Epithelial cell of prostate (primary cell): ENCODE results near the gene FHIP1A.

Experiments
- DNase-seq: peaks from one replicate; pipeline ENCODE4 v3.0.0-alpha.2; 2011; ENCODE audit warnings: low read depth, low spot score
- H3K27ac ChIP-seq: fragments of 450-650 bp; 2 replicates; pipeline ENCODE4 v1.5.1; 2017; ENCODE audit warnings: mild to moderate bottlenecking

Gene FHIP1A

DNA sequence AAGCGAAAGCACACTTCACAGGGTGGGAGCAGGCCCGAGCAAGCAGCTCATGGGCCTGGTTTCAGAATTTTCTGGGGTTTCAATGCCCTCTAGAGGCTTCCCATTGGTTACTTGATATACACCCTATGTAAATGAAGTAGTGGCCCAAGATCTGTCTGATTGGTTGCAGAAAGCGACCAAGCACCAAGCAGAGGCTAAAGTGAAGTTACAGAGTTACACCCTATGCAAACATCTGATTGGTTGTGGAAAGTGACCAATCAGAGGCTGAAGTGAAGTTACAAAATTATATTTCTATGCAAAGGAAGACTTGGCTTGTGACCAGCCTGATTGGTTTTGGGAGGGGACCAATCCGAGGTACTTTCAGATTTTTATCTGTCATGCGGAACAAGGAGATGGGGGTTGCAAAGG lies 8.2 kb downstream of the FHIP1A start:
- DNase-seq = peak; percentile 96
- peak overlapping the region; percentile 88 for H3K27ac ChIP-seq

DNA sequence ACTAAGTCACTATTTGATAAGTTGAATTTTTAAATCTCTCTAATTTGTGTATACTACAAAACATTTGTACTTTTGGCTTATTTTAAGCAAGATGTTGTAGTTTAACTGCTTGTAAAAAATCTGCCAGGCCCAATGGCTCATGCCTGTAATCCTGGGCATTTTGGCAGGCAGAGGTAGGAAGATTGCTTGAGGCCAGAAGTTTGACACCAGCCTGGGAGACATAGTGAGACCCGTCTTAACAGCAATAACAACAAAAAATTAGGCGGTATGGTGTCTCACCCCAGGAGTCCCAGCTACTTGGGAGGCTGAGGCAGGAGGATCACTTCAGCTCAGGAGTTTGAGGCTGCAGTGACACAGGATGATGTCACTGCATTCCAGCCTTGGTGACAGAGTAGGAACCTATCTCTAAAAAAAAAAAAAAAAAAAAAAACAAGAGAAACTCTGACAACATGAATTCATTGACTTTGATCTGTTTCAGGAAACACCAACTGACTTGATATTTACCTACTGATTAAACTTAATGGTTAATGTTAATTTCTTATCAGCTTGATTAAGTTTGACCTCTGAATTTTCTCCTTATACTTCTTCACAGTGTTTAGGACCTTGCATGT lies 8.9 kb downstream of the FHIP1A start:
- no peak for DNase-seq
- peak overlapping the region; percentile 88 for H3K27ac ChIP-seq

DNA sequence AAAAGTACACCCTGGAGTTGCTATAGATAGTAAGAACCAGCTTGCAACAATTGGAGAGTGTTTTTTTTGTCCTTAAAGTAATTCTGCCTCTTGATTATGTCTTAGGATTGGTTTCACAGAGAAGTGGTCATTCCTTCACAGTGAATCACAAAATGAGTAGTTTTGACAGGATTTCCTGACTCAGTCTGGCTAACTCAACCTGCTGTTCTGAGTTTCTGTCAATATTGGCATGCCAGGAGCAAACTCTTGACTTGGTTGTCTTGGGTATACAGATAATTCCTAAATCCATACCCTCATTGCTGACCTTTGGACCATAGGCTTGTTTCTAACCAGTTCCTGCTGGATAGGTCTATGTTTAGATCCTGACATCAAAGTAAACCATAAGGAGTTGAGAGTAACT lies 9.4 kb downstream of the FHIP1A start:
- peak; percentile 78 for DNase-seq
- H3K27ac ChIP-seq = peak overlapping the region; percentile 88

DNA sequence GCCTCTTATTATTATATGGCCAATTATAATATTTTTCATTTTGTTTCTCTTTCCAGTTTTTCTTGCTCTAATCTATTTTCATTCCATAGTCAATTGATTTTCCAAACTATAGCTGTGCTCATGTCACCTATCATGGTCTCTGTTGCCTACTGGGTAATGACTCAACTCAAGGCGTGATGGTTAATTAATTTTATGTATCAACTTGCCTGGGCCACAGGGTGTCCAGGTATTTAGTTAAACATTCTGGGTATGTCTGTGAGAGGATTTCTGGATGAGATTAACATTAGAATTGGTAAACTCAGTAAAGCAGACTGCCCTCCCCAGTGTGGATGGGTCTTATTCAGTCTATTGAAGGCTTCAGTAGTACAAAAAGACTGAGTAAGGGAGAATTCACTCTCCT lies 9.9 kb downstream of the FHIP1A start:
- DNase-seq = no peak
- peak overlapping the region; percentile 88 for H3K27ac ChIP-seq

DNA sequence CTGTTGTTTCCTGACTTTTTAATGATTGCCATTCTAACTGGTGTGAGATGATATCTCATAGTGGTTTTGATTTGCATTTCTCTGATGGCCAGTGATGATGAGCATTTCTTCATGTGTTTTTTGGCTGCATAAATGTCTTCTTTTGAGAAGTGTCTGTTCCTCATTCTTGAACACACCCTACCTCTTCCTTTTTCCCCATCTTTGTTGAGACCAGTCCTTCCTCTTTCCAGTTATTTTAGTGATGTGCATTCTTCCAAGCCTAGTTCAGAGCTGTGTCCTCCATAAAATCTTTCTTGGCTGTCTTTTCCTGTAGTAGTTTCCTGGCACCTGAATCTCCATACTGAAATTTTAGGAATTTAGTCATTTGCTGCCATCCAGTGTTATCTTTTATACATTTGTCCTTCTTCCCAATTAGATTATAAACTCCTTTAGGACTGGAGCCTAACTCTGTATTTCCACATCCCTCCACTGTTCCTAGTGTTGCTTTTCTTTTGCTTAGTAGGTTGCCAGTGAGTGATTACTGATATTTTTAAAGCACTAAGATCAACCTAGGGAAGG lies 11.4 kb downstream of the FHIP1A start:
- no peak for DNase-seq
- no peak overlapping the region for H3K27ac ChIP-seq

DNA sequence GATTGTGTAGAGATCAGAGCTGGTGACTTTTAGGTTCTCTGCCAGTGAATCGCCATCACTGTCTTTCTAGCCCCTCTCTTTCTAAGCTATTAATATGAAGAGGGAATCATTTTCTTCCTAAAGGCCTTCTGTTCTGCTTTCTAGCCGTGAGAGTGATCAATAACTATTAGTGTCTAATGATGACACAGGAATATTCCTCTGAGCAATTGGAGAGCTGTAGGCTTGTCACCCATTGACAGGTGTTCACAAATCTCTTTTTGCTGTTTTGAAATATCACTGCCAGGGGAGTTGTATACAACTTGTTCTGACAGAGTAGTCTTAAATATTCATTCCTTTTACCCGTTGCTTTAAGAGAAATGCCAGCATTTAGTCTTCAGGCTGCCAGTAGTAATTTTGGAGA lies 13.9 kb downstream of the FHIP1A start:
- no peak for DNase-seq
- no peak overlapping the region for H3K27ac ChIP-seq

DNA sequence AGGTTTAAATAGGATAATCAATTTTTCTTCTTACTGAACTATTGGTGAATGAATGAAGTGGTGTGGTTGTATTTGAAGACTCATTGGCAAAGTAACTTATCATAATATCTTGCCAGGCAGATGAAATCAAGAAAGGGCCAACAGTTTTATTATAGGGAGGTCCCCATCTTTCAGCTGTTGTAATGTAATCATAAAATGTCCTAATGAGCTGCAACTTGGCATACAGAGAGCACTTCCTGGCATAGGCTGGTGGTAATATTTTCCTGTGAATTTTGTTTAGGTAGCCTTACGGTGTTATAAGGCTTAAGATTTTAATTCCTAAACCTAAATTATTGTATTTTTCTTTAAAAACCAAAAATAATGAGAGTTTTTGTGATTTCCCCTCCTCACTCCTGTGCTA lies 17.5 kb downstream of the FHIP1A start:
- no peak for DNase-seq
- peak overlapping the region; percentile 21 for H3K27ac ChIP-seq

DNA sequence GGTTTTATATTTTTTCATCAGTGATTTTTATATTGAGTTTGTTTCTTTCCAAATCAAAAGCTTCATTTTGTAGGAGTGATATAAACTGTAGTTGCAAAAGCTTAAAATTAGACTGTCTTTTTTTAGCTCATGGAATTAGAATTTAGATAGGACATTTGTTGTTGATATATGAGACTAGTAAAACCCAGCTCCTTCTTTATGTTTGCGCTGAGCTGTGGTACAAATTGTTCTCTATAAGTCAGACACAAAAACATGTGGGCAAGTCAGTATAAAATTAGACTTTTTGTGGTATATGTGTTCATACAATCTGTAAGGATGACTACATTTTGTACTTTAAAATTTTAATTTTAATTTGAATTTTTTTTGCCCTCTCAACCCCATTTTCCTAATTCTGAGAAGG lies 18.3 kb downstream of the FHIP1A start:
- DNase-seq = no peak
- H3K27ac ChIP-seq = no peak overlapping the region

DNA sequence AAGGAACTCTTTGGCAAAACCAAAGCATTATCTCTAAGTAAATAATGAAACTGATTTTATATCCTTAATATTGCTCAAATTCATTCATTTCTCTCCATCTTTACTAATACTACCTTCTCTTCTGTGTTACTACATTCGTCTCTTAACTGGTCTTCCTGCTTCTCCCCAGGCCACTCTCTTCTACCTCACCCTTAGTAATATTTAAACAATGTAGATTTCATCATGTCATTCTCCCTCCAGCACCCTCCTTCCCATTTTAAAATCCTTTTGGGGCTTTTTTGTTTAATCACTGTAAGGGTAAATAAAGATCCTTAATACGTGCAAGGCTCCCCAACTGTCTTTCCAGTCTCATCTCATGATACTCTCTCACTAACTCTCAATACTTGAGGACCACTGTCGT lies 19.4 kb downstream of the FHIP1A start:
- H3K27ac ChIP-seq = peak overlapping the region; percentile 45
- no peak for DNase-seq

DNA sequence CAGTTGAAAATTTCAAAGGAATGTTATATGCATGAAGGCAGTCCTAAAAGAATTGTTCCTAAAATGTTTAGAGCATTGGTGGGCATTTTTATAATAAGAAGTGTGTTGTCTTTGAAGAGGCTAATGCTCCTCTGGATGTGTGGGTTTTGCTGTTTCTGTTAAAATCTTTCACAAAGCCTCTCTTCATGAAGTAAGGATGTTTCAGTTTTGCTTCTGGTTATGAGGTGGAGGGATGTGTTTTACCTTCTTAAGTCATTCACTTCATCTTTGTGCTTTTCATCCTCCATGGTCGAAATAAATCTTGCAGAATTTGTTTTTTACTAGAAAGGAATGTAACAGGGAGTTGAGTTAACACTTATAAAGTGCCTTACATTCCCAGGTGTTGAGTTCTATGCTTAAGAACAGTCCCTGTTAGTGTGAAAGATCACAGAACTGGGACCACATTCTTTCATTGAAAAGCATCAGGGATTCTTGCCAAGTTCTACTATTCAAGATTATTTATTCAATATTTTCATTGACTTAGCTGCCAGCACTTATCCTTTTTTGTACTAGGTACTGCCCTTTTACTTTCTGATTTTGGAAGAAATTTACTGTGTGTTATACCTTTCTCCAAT lies 21.1 kb downstream of the FHIP1A start:
- no peak for DNase-seq
- H3K27ac ChIP-seq = peak overlapping the region; percentile 45

DNA sequence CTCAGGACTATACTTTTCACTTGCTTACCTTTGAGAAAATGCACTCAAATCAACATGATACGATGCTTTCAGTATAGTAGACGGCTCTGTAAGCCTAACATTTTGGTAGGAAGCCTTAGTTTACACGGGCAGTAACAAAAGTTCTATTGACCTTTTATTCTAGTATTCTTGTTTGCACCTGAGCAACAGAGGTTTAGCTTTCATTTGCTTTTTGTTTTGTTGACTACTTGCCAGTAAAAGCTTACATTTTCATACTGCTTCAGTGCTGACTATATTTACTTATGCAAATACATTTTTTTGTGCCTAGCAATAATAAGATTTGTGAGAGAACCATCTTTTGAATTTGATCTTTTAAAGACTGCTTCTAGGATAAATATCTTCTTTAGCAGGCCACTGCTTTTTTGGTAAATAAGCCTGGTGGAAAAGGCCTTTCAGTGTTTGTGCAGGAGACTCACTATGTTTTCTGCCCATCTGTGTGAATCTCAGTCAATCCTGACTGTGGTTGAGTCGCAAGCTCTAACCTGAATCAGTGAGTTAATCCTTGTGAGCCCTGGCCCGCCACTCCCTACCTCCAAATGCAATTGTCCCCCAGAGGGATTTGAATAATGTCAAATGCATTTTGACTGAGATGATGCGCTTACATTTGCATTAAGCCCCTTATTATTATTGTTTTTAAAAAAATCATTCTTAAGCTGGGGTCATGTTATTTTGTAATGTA lies 21.9 kb downstream of the FHIP1A start:
- no peak for DNase-seq
- H3K27ac ChIP-seq = peak overlapping the region; percentile 45

DNA sequence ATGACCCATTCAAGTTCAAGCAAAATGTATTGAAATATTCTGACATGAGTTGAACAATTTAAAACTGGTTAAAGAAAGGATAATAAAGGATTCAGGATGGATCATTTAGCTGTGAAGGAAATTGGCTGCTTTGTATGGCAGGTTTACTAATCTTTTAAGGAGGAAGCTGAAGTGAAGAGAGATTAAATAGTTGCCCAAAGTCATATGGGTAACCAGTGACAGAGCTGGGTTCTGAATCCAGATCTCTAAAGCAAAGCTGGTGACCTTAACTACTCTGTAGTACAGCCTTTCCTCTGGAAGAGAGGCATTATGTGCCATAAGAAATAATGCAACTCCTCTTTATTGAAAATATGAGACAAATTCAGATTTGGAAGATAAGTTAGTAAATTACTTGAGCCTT lies 22.8 kb downstream of the FHIP1A start:
- peak overlapping the region; percentile 45 for H3K27ac ChIP-seq
- DNase-seq = no peak

DNA sequence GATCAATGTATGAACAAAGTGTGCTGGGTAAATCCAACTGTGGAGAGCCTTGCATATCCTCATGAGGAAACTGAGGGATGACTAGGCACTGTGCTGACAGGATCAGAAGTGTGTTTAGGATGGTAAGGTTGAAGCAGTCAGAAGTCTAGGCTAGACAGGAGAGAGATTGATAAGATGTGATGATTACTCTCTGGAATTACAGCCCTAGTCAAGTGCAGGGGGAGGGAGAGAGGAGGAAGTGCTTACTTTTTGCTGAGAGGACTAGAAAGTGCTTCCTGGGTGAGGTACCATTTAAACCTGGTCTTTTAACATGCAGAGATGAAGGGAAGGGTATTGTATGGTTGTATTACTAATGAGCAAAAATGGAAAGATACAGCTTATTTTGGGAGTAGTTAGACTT lies 23.7 kb downstream of the FHIP1A start:
- H3K27ac ChIP-seq = peak overlapping the region; percentile 45
- DNase-seq = no peak

DNA sequence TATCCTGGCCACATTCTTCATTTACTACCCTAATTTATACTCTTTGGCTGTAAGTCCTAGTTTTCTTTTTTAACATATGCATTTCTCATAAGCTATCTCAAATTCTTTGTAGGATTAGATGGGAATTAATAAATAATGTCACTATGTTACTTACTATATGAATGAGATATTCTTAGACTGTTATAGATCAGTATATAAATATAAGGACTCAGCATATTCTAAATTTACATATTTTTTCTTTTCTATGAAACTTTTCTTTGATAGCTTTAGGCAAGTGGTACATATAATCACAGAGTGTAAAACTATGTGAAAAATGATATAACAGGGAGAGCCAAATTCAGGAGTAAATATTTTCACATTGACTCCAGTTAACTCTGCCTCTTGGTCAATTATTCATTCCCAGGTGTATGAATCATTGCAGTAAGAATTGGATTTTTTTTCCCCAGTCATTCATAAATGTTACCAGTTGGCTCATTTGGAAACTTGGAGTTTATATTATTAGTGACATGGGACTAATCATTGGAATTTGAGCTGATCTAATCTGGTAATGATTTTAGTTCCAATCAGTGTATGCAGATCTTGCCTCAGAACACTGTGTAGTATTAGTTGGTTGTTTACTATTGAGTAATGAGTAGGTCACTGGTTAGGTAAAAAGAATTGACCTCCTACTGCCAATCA lies 25.3 kb downstream of the FHIP1A start:
- peak overlapping the region; percentile 19 for H3K27ac ChIP-seq

DNA sequence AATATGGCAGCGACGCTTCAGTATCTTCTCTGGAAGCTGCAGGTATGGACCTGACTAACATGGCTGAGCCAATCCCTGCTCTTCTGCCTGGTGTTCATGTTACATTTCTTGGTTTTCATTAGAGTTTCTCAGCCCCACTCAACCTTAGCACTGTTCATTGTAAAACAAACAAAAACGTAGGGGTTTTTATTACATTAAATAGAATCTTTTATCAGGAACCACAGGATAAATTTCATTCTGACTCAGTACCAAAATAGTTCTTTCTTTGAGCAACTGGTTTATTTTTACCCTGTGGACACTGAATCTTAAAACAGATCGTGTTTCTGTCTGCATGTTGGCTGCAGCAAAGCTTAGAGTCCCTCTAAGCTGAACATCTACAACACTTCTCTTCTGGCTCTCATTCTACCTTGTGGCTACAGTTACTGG lies 27.1 kb downstream of the FHIP1A start:
- H3K27ac ChIP-seq = no peak overlapping the region
- DNase-seq = no peak

More for the DNA sequence above, 25.3 kb downstream of the FHIP1A start:
- no peak for DNase-seq

DNA sequence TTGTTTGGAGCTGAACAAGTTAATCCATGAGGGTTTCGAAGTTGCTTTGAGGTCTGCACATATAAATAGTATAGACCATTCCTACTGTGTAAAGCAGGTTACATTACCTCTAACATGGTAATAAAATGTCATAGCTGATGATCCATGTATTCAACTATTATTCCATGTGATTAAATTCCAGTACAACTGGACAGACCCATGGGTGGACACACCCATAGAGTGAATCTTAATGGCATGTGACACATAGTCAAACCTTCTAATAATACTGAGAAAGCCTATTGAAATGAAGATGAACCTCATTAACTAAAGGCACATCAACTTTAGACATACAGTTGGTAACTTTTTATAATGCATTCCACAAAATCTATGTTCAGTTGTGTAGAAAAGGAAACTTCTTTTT lies 28.5 kb downstream of the FHIP1A start:
- H3K27ac ChIP-seq = no peak overlapping the region
- no peak for DNase-seq

DNA sequence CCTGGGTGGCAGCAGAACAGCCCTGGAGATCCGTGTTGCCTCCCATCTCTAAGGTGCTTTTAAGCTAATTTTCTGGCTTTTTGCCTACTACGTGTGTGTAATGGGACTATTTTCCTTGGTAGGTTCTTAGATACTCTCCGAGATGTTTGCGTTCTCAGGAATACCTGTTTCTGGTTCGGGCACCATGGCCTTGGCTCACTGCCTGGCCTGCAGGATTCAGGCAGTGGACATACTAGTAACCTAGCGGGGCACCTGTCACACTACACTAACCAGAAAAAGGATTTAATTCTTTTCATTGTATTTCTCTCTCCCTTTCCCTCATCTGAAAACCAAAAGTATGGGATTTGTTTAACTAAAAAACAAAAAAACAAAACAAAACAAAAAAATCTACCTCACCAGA lies 29.2 kb downstream of the FHIP1A start:
- H3K27ac ChIP-seq = no peak overlapping the region
- no peak for DNase-seq

DNA sequence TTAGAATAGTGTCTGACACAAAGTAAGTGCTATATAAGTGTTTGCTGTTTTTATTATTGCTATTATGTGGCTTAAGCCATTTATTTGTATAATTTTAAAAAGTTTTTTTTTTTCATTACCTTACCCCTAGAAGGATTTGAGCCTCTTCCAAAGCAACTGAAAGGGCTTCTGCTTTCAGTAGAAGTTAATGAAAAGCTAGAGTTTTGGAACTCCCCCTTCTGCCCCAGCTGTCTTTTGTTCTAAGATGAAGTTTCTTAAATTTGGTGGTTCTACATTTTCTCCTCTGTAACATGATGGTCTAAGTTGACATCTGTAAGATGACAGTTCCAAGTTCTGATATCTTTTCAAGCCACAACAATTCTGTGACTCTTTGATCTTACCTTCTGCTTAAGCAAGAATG lies 30.3 kb downstream of the FHIP1A start:
- no peak for DNase-seq
- H3K27ac ChIP-seq = no peak overlapping the region

DNA sequence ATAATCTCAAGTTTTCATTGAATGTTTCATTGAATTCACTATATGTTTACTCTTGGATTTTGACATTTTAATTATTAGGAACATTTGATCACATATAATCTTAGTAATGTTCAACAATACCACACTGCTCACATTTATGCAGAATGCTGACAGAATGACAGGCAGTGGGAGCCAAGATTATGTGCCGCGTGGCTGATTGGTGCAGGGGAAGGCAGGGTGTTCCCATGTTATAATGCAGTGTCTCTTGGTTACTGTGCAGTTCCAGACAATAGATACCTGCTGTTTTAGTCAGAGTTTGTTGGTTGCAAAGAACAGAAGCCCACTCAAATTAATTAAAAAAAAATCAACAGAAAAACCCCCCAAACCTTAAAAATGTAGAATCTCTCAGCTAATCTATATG lies 33.0 kb downstream of the FHIP1A start:
- no peak for DNase-seq
- H3K27ac ChIP-seq = no peak overlapping the region

DNA sequence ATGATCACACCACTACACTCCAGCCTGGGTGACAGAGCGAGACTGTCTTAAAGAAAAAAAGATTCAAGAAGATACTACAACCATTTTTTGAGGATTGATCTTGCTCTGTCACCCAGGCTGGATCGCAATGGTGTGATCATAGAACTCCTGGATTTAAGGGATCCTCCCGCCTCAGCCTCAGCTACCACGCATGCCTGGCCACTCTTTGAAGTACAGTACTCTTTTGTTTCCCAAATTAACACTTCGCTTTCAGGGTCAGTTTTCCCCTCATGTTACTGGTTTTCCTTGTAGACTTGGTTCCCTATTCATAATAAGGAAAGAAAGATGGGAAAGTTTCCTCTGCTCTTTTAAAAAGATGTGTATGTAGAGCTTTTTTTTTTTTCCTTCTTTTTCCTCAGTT lies 34.3 kb downstream of the FHIP1A start:
- no peak for DNase-seq
- H3K27ac ChIP-seq = no peak overlapping the region

DNA sequence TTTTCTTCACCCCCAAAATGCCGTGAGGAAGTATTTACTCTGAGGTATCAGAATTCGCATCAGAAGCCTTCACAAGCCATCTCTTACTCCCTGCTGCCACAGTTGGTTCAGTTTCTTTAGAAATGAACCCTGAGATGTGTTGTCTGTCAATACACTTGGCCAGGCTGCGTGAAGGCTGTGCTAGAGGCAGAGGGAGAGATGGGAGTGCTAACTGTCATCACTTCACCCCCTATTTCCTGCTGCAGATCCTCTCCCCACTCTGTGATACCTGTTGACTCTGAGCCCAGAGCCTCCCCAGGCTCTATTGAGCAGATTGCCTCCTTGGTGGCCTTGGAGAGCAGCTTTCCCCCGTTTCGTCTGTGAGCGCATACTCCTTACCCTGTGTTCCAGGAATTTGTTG lies 34.8 kb downstream of the FHIP1A start:
- no peak overlapping the region for H3K27ac ChIP-seq
- DNase-seq = no peak
